ENCODE data around the gene SMOC2. TPM values are rescaled to one million over a fixed set of nuclear protein-coding genes. Genes with fewer than 3 reads are reported as not detected.

Gene SMOC2
- total RNA-seq, 6 experiments from 2014 or later, result 0.42 to 3.5 (median 1.2) TPM

DNA sequence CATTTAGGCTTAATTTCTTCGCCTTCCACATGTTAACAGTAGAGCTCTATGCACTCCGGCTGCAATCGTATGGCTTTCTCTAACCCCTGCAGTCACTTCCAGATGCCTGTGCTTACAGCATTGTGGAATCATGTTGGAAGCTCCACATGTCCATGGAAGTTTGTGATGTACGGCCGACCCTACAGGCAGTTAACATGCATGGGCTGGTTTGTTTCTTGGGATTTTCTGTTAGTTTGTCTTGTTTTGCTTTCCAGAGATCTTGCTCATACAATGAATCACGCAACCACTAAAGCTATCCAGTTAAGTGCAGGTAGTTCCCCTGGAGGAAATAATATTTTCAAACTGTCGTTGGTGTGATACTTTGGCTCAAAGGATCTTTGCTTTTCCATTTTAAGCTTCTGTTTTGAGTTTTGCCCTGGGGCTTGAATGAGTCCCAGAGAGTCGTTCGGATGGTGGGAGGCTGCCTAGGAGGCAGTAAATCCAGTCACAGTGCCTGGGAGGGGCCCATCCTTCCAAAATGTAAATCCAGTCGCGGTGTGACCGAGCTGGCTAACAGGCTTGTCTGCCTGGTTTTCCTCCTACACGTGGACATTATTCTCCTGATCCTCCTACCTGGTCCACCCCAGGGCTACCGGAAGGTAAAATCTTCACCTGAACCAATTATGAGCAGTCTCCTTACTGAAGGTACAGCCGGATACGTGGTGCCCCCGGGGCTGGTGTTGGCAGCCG, 225.9 kb downstream of the SMOC2 start:
- DNase-seq (peak in 1 of 3 donors; percentile 18), ATAC-seq (no peak)
- Histone ChIP-seq H3K27me3 (no peaks in the 10 kb centered on the region), H3K27ac (no peak overlapping the region), H3K4me3 (no peak overlapping the region), H3K36me3 (no peaks in the 10 kb centered on the region), H3K4me1 (no peaks in the 10 kb centered on the region), H3K9me3 (no peaks in the 10 kb centered on the region)
- intact Hi-C loops (cut with DNase I), result no loop called here
- TF ChIP-seq, protein P1, sequence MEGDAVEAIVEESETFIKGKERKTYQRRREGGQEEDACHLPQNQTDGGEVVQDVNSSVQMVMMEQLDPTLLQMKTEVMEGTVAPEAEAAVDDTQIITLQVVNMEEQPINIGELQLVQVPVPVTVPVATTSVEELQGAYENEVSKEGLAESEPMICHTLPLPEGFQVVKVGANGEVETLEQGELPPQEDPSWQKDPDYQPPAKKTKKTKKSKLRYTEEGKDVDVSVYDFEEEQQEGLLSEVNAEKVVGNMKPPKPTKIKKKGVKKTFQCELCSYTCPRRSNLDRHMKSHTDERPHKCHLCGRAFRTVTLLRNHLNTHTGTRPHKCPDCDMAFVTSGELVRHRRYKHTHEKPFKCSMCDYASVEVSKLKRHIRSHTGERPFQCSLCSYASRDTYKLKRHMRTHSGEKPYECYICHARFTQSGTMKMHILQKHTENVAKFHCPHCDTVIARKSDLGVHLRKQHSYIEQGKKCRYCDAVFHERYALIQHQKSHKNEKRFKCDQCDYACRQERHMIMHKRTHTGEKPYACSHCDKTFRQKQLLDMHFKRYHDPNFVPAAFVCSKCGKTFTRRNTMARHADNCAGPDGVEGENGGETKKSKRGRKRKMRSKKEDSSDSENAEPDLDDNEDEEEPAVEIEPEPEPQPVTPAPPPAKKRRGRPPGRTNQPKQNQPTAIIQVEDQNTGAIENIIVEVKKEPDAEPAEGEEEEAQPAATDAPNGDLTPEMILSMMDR (IDR thresholded peaks at IDR 0.05), result no peak
- no peak for TF ChIP-seq POLR2A (IDR thresholded peaks at IDR 0.05)
- WGBS (ENCODE audit: insufficient coverage, low coverage, low lambda C conversion rate, missing lambda C conversion rate), result 56% methylated on average over 11 of the region's 18 CpGs

DNA sequence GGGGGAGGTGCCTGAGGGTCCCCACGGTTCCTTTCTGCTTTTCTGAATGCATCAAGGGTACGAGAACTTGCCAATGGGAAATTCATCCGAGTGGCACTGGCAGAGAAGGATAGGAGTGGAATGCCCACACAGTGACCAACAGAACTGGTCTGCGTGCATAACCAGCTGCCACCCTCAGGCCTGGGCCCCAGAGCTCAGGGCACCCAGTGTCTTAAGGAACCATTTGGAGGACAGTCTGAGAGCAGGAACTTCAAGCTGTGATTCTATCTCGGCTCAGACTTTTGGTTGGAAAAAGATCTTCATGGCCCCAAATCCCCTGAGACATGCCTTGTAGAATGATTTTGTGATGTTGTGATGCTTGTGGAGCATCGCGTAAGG, 226.4 kb downstream of the SMOC2 start:
- Histone ChIP-seq H3K4me1 (no peaks in the 10 kb centered on the region), H3K36me3 (no peaks in the 10 kb centered on the region), H3K27ac (no peak overlapping the region), H3K27me3 (no peaks in the 10 kb centered on the region), H3K4me3 (no peak overlapping the region), H3K9me3 (no peaks in the 10 kb centered on the region)
- ATAC-seq (no peak), DNase-seq (peak in 1 of 3 donors; percentile 16)
- intact Hi-C loops (cut with DNase I), result no loop called here
- WGBS (ENCODE audit: insufficient coverage, low coverage, low lambda C conversion rate, missing lambda C conversion rate), result 56% methylated on average over 4 of the region's 7 CpGs
- TF ChIP-seq, protein P1 (IDR thresholded peaks at IDR 0.05), result no peak
- no peak for TF ChIP-seq POLR2A (IDR thresholded peaks at IDR 0.05)

DNA sequence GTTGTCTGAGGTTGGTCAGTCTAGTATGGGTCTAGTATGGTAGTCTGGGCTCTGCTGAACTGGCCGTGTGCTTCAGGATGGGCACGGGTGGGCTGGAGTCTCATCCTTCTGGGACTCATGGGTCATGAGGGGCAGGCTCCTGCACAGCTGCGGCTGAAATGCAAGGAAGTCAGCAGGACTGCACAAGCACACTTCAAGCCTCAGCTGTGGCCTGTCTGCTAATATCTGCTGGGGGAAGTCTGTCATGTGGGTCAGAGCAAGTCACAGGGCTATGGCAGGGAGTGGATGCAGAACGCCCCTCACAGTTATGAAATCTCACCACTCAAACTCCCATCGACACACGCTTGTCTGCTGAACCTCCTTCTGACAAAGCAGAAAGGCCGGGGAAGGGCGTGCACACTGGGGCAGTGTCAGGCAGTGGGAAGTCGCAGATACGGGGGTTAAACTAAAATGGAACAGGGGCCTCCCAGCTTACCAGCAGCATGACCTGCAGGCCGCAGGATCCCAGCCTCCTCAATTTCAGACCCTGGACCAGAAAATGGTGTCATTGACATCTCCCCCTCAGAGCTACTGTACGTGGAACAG, 229.5 kb downstream of the SMOC2 start:
- DNase-seq (peak in 1 of 3 donors; percentile 19), ATAC-seq (no peak)
- TF ChIP-seq, protein P1 (IDR thresholded peaks at IDR 0.05), result no peak
- TF ChIP-seq POLR2A (IDR thresholded peaks at IDR 0.05), result no peak
- Histone ChIP-seq H3K9me3 (no peaks in the 10 kb centered on the region), H3K4me3 (no peak overlapping the region), H3K4me1 (no peaks in the 10 kb centered on the region), H3K27me3 (no peaks in the 10 kb centered on the region), H3K27ac (no peak overlapping the region), H3K36me3 (no peaks in the 10 kb centered on the region)
- WGBS (ENCODE audit: insufficient coverage, low coverage, low lambda C conversion rate, missing lambda C conversion rate), result 81% methylated on average over 12 of the region's 12 CpGs
- intact Hi-C loops (cut with DNase I), result no loop called here

DNA sequence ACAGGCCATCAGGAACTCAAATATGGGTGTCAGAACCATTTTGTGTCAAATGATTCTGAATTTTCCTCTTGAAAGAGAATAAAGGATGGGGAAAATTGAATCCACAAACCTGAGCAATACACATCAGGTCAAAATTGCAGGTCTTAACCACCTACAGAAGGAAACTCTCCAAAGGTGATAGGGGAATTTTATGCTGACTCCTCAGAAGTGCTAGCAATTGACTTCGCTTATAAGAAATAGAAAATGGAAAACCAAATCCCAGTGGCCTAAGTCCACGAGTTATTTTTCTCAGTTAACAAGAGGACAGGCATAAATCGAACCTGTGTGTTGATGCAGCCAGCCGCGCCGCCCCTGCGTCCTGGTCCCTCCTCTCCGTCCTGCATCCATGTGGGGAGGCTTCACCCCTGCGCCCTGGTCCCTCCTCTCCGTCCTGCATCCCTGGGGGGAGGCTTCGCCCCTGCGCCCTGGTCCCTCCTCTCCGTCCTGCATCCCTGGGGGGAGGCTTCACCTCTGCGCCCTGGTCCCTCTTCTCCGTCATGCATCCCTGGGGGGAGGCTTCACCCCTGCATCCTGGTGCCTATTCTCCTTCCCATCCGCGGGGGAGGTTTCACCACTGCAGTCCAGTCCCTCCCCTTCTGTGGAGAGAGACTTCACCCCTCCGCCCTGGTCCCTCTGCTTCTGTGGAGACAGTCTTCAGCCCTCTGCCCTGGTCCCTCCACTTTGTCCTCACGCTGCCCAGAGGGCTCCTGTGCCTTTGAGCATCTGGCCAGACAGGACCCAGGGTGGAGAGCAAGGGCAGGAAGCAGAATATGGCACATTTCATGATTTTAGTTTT, 230.3 kb downstream of the SMOC2 start:
- TF ChIP-seq, protein P1 (IDR thresholded peaks at IDR 0.05), result no peak
- TF ChIP-seq POLR2A (IDR thresholded peaks at IDR 0.05), result no peak
- H3K27me3 ChIP-seq, result no peaks in the 10 kb centered on the region
- intact Hi-C loops (cut with DNase I), result no loop called here
- no peak overlapping the region for H3K4me3 ChIP-seq
- ATAC-seq (no peak), DNase-seq (peak in 1 of 3 donors; percentile 31)
- no peaks in the 10 kb centered on the region for H3K4me1 ChIP-seq
- H3K27ac ChIP-seq, result no peak overlapping the region
- H3K36me3 ChIP-seq, result no peaks in the 10 kb centered on the region
- 76% methylated on average over 8 of the region's 19 CpGs for WGBS (ENCODE audit: insufficient coverage, low coverage, low lambda C conversion rate, missing lambda C conversion rate)
- H3K9me3 ChIP-seq, result no peaks in the 10 kb centered on the region
